Islet precursor cell (in vitro differentiated cells): ENCODE measurements around the gene C1QTNF9.
A peak's percentile ranks its signal among the peaks of the same experiment; 100 is the strongest.
"Not testable (repeated sequence)": the region's sequence is repeated elsewhere in the genome, so short reads cannot be mapped to it uniquely, and the experiment has no call there.

Experiments
- DNase-seq: peaks from one replicate; pipeline ENCODE4 v3.0.0-alpha.2; 2018

The C1QTNF9 gene

GRCh38 chr13:24282256-24282655 lies 27.1 kb upstream of the C1QTNF9 start:
- DNase-seq = no peak

- no peak for DNase-seq
These were observed 24.4 kb upstream of the C1QTNF9 start for GRCh38 chr13:24284889-24285565.

DNA sequence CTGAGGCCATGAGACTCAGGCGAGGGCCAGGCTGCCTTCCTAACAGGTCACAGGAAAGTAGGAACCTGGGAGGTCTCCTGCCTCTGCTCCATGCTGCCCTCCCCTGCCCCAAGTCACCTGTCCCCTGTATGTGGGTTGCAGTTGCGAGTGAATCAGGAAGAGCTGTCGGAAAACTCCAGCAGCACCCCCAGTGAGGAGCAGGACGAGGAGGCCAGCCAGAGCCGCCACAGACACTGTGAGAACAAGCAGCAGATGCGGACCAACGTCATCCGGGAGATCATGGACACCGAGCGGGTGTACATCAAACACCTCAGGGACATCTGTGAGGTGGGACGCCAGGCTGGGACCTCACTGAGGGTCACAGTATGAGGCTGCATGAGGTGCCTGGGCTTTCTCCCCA lies 22.8 kb upstream of the C1QTNF9 start:
- DNase-seq = no peak

DNA sequence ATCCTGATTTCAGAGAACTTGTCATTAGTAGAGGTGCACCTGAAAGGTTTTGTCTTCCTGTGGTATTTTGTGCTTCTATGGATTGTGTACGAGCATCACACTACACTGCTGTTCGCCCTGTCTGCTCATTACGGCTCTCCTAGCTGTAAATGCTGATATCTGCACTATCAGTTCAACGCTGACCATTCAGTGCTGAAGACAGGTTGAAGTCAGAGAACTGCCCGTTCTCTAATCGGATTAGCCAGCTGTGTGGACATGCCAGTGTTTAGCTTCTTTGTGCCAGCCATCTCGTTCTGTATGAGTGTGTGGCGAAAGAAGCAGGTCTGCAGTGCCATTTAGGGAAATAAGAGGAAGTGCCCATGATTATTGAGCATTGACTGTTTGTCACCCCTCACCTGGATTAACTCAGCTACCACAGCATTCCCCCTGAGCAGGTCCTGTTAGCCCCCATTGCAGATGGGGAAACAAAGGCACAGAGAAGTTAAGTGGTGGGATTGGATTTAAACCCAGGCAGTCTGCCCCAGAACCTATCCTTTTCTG lies 21.6 kb upstream of the C1QTNF9 start:
- no peak for DNase-seq

GRCh38 chr13:24288870-24289269 lies 20.5 kb upstream of the C1QTNF9 start:
- no peak for DNase-seq

DNA sequence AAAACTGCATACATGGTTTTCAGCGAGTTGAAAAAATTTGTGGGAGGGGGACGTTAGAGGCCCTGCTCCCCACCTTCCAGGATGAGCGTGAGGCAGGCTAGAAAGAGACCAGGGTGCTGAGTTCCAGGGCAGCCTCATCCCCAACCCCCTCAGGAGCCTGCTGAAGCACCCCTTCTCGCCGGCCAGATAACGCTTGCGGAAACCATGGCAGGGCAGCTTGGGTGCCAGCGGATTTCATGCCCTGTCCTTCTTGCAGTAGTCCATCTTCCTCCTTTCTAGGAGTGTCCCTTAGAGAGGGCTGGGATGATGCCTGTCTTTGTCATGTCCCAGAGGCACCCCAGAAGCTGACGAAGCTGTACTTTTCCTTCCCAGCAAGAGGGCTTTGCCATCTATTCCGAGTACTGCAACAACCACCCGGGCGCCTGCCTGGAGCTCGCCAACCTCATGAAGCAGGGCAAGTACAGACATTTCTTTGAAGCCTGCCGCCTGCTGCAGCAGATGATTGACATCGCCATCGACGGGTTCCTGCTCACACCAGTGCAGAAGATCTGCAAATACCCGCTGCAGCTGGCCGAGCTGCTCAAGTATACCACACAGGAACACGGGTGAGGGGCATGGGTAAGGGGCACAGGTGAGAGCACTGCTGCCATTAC lies 19.0 kb upstream of the C1QTNF9 start:
- DNase-seq = no peak

- DNase-seq = no peak
These were observed 16.9 kb upstream of the C1QTNF9 start for GRCh38 chr13:24292481-24292880.

- DNase-seq = no peak
These were observed 15.6 kb upstream of the C1QTNF9 start for GRCh38 chr13:24293746-24294145.

- DNase-seq = no peak
These were observed 9.8 kb upstream of the C1QTNF9 start for GRCh38 chr13:24299488-24300114.

GRCh38 chr13:24301434-24301833 lies 7.9 kb upstream of the C1QTNF9 start:
- DNase-seq = no peak

DNA sequence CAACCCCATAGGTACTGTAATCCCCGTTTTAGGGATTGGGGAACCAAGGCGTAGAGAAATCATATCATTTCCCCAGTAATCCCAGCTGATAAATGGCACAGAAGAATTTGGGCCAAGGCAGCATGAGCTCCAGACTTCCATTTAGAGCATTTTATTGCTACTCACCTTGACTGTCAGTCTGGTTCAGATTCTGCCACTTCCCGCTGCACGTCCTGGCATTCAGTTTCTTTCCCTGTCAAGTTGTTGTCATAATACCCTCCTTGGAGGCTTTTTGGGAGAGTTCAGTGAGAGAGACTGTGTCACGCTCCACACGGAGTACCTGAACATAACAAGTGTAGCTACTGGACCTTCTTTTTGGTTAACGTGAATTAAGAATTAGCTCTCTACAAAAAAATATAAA lies 7.5 kb upstream of the C1QTNF9 start:
- DNase-seq = no peak

DNA sequence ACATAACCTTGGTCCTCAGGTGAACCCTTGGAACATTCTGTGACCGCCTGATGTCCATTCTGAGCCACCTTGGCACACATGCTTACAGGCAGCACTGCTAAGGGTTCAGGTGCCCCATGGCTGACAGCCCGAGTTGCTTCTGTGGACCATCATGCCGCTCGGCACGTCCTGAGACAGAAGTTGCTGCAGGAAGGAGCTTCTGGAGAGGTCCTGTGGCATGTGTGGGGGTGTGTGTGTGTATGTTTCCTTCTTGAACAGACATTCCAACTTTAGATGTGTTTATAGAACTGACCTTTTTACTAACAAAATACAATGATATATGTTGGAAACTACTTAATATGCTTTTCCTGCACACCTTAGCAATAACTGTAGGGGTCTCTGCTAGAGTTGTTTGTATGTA lies 4.8 kb upstream of the C1QTNF9 start:
- peak; percentile 26 for DNase-seq

DNA sequence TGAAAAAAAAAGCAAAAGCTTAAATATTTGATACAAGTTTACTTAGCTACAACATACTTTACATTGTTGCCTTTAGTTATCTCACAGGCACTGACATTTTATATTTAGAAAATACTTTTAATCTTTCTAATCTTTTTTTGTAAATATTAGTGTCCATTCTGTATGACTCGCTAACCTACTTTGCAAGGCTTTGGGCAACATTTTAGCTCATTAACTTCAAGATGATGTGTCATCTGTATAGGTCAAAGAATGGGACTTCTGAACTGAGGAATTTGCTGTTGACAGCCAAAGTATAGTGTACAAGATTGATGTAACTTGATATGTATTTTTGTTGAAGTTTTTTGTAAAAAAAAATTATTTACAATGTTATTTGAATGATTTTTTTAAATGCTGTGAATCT lies 2.7 kb upstream of the C1QTNF9 start:
- no peak for DNase-seq

DNA sequence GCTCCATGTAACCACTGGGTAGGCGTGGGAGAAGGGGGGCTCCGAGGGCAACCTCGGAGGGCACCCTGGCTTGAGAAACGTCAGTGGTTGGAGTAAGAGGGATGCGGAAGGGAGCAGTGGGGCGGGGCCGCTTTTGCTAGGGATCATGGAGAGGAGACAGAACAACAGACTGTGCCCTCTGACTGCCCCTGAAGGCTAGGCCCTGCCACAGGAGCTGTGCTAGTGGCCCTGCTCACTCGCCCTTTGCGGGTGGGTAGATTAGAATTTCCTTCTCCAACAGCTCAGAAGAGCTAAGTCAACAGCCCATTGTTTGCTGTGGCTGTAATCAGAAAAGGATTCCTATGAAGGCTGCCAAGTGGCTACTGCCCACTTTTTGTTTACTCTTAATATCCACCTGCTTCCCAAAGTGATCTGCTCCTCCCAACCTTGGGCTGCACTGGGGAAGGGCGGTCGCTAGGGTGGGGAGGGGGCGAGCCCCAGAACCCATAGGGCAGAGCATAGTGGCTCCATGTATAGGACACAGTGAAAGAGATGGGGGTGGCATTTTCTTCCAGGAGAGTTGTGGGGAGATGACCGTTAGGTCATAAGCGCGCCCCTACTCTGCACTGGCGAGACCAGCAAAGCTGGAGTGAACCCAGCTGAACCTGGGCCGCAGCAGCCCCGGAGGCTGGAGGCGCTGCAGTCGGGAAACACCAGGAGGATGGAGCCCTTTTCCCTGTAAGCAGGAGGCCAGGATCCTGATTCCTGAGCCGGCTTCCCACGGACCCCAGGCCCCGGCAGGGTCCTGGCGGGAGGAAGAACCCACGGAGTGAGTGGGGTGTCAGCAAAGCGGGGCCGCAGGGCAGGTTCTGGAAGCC lies 1.9 kb upstream of the C1QTNF9 start:
- DNase-seq = no peak

GRCh38 chr13:24308068-24308445 lies 1.3 kb upstream of the C1QTNF9 start:
- no peak for DNase-seq

DNA sequence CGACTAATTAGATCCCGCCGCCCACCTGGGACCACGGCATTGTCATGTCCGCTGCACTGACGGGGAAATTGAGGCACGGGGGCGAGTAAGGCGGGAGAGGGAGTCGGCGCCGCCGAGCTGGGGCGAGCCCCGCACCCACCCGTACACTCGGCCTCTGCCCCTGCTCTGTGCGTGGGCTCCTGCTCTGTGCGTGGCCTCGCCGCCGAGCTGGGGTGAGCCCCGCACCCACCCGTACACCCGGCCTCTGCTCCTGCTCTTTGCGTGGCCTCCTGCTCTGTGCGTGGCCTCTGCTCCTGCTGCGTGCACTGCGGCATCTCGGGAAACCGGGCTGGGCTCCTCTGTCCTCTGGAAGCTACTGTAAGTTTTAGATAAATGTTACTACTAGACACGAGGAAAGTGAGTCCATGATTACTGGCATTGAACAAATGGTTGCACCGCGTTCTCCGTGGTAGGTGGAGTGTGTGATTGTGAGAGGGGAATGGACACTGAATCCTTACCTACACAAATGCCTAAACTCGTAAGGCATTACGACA lies 826 bp upstream of the C1QTNF9 start:
- DNase-seq = no peak

DNA sequence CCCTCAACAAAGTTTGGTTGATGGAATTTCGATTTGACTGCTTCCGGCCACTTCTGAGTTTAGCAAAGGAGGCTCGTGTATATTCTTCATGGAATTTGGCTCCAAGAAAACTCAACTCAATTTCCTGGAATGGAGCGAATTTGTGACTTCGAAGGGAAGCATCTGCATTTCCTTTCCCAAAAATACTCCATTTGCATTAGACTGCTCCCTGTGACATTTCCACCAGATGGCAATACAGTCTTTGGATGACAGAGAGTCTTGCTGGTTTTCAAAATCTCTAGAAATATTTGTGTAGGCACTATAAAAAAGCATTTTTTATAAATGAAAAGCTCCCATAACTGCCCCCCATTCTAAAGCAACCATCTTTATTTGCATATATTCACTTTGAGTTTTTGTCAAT lies 4.1 kb downstream of the C1QTNF9 start:
- DNase-seq = no peak

- not testable (repeated sequence) for DNase-seq
These were observed 8.5 kb downstream of the C1QTNF9 start for GRCh38 chr13:24317835-24318234.

DNA sequence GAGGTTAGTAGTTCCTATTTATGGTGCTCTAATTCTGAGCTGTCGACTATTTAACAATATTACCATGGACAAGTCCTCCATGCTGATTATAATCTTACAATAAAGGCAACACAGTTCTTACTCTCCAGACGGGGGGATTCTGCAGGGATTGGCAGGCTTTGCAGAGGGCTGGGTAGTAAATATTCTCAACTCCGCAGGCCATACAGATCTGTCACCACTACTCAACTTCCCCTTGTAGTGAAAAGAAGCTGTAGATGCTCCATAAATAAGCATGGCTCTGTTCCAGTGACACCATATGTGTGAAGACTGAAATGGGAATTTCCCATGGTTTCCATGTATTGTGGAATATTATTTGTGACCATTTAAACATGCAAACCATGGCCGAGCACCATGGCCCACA lies 9.5 kb downstream of the C1QTNF9 start:
- not testable (repeated sequence) for DNase-seq

GRCh38 chr13:24319641-24320040 lies 10.3 kb downstream of the C1QTNF9 start:
- DNase-seq = not testable (repeated sequence)

DNA sequence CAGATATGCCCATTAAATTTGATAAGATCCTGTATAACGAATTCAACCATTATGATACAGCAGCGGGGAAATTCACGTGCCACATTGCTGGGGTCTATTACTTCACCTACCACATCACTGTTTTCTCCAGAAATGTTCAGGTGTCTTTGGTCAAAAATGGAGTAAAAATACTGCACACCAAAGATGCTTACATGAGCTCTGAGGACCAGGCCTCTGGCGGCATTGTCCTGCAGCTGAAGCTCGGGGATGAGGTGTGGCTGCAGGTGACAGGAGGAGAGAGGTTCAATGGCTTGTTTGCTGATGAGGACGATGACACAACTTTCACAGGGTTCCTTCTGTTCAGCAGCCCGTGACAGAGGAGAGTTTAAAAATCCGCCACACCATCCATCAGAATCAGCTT lies 12.0 kb downstream of the C1QTNF9 start:
- DNase-seq = not testable (repeated sequence)

DNA sequence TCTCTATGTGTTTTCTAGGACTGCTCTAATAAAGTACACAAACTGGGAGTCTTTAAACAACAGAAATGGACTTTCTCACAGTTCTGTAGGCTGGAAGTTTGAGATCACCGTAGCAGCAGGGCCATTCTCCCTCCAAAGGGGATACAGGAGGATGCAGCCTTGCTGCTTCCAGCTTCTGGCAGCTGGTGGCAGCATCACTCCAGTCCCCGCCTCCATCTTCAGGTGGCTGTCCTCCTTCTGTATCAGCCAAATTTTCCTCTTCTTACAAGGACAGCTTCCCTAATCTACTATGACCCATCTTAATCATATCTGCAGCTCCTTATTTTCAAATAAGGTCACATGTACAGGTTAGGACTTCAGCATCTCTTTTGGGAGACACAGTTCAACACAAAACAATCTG lies 13.1 kb downstream of the C1QTNF9 start:
- not testable (repeated sequence) for DNase-seq
